Inflammatory macrophage (primary cell): ENCODE measurements around the gene EXOSC1.
A peak's percentile ranks its signal among the peaks of the same experiment; 100 is the strongest.
"Not testable (repeated sequence)": the region's sequence is repeated elsewhere in the genome, so short reads cannot be mapped to it uniquely, and the experiment has no call there.

ENCODE experiments used
- DNase-seq, 2 donors: peaks; one replicate each; pipeline ENCODE4 v3.0.0-alpha.2; 2020 to 2022
- total RNA-seq, 18 experiments: gene quantifications; one replicate each; lab custom pipeline; 2026; ENCODE audit warnings: mixed read lengths in 6 of 18, inconsistent platforms in 2 of 18; lab: John Stamatoyannopoulos, UW

Gene EXOSC1
- 4.6 to 22.1 (median 17.3) reads per million in 18 experiments for total RNA-seq

GRCh38 chr10:97445722-97446639 lies at the start of gene EXOSC1, which contains the start of gene ZDHHC16:
Gene EXOSC1 (minus strand): TSS chr10:97446006. CDS start chr10:97445985, 21 bp downstream.
Gene ZDHHC16 (plus strand): TSS chr10:97446175. CDS start chr10:97451676, 5,501 bp downstream.
- DNase-seq = peak; percentile 93 to 96

- DNase-seq = no peak
Measured at GRCh38 chr10:97494863-97495506, 49.2 kb upstream of the EXOSC1 start.

- peak; percentile 62 to 78 for DNase-seq
Measured at GRCh38 chr10:97494151-97494550, 48.3 kb upstream of the EXOSC1 start.

- DNase-seq = peak in 1 of 2 donors; percentile 28
Measured at GRCh38 chr10:97490592-97490991, 44.8 kb upstream of the EXOSC1 start.

GRCh38 chr10:97485647-97486281 lies 40.0 kb upstream of the EXOSC1 start:
- DNase-seq = no peak

- no peak for DNase-seq
Measured at GRCh38 chr10:97483921-97484320, 38.1 kb upstream of the EXOSC1 start.

- peak in 1 of 2 donors; percentile 29 for DNase-seq
Measured at GRCh38 chr10:97483506-97483905, 37.7 kb upstream of the EXOSC1 start.

GRCh38 chr10:97482381-97482780 lies 36.6 kb upstream of the EXOSC1 start:
- no peak for DNase-seq

- no peak for DNase-seq
Measured at GRCh38 chr10:97481071-97481470, 35.3 kb upstream of the EXOSC1 start.

- no peak for DNase-seq
Measured at GRCh38 chr10:97479939-97480338, 34.1 kb upstream of the EXOSC1 start.

- DNase-seq = not testable (repeated sequence)
Measured at GRCh38 chr10:97479410-97479809, 33.6 kb upstream of the EXOSC1 start.

- DNase-seq = peak; percentile 92 to 93
Measured at GRCh38 chr10:97475936-97476594, 30.3 kb upstream of the EXOSC1 start.

- no peak for DNase-seq
Measured at GRCh38 chr10:97474918-97475317, 29.1 kb upstream of the EXOSC1 start.

GRCh38 chr10:97468781-97469180 lies 23.0 kb upstream of the EXOSC1 start:
- not testable (repeated sequence) for DNase-seq

- no peak for DNase-seq
Measured at GRCh38 chr10:97468162-97468561, 22.4 kb upstream of the EXOSC1 start.

- DNase-seq = no peak
Measured at GRCh38 chr10:97466755-97467154, 20.9 kb upstream of the EXOSC1 start.

GRCh38 chr10:97465982-97466381 lies 20.2 kb upstream of the EXOSC1 start:
- DNase-seq = no peak

- no peak for DNase-seq
Measured at GRCh38 chr10:97464226-97464625, 18.4 kb upstream of the EXOSC1 start.

GRCh38 chr10:97463363-97464132 lies 17.7 kb upstream of the EXOSC1 start:
- peak; percentile 43 to 50 for DNase-seq

GRCh38 chr10:97462309-97462708 lies 16.5 kb upstream of the EXOSC1 start:
- DNase-seq = no peak

GRCh38 chr10:97459933-97460332 lies 14.1 kb upstream of the EXOSC1 start:
- DNase-seq = no peak

- DNase-seq = no peak
Measured at GRCh38 chr10:97459111-97459510, 13.3 kb upstream of the EXOSC1 start.
